Activated CD4-positive, alpha-beta T cell treated with anti-CD3 and anti-CD28 coated beads, Interleukin-2, amount 10 ng/mL, durations not matched to agents 24 days and 14 days (primary cell): ENCODE results near the gene NDUFAB1. TPM values are rescaled to one million over a fixed set of nuclear protein-coding genes. Genes with fewer than 3 reads are reported as not detected.

Experiments
- total RNA-seq: library from RNA; stranded (reverse); gene quantifications from 2 replicates; pipeline ENCODE4 v1.2.3, GENCODE V29; 2022

The NDUFAB1 gene
- total RNA-seq, 1 donor from 2014 or later = 161 TPM

Other genes starting within 250 kb of the NDUFAB1 start
- gene COG7, start 143.1 kb downstream of the NDUFAB1 start, total RNA-seq = 21.6 and 25.6 TPM in 2 replicates
- 109 and 113 TPM in 2 replicates for gene GGA2, start 85.8 kb downstream of the NDUFAB1 start, total RNA-seq
- gene EARS2, start 39.0 kb downstream of the NDUFAB1 start, total RNA-seq = 29.7 and 31.4 TPM in 2 replicates
- 62.0 and 70.6 TPM in 2 replicates for gene UBFD1, start 38.6 kb downstream of the NDUFAB1 start, total RNA-seq
- gene PALB2, start 45.0 kb upstream of the NDUFAB1 start, total RNA-seq = 31.2 and 35.7 TPM in 2 replicates
- 98.3 and 99.4 TPM in 2 replicates for gene DCTN5, start 45.1 kb upstream of the NDUFAB1 start, total RNA-seq
- gene PLK1, start 82.6 kb upstream of the NDUFAB1 start, total RNA-seq = 45.7 and 51.7 TPM in 2 replicates
- not detected in 2 replicates for gene ERN2, start 116.9 kb upstream of the NDUFAB1 start, total RNA-seq
- not detected in 2 replicates for gene CHP2, start 158.7 kb upstream of the NDUFAB1 start, total RNA-seq
- gene PRKCB, start 239.7 kb upstream of the NDUFAB1 start, total RNA-seq = 79.9 and 84.2 TPM in 2 replicates